ENCODE measurements around the gene EBLN1.

EBLN1 gene

GRCh38 chr10:22193945-22194344, 23.9 kb downstream of the EBLN1 start:
- no peak overlapping the region for H3K27ac ChIP-seq
- no peak for TF ChIP-seq CTCF (conservative IDR thresholded peaks at IDR 0.05)
- TF ChIP-seq ZFX (IDR thresholded peaks at IDR 0.05) = no peak

- H3K27ac ChIP-seq = no peak overlapping the region
- TF ChIP-seq CTCF (conservative IDR thresholded peaks at IDR 0.05) (no peak), ZFX (IDR thresholded peaks at IDR 0.05) (no peak)
These were observed 32.2 kb downstream of the EBLN1 start for GRCh38 chr10:22185586-22185985.

GRCh38 chr10:22183771-22184461, 33.9 kb downstream of the EBLN1 start:
- peak overlapping the region; percentile 72 for H3K27ac ChIP-seq
- no peak for TF ChIP-seq CTCF (conservative IDR thresholded peaks at IDR 0.05)
- TF ChIP-seq ZFX (IDR thresholded peaks at IDR 0.05) = no peak

GRCh38 chr10:22180724-22181123, 37.1 kb downstream of the EBLN1 start:
- no peak overlapping the region for H3K27ac ChIP-seq
- TF ChIP-seq CTCF (conservative IDR thresholded peaks at IDR 0.05) (no peak), ZFX (IDR thresholded peaks at IDR 0.05) (no peak)

- H3K27ac ChIP-seq = peak overlapping the region; percentile 47
- TF ChIP-seq ZFX (IDR thresholded peaks at IDR 0.05) (no peak), CTCF (conservative IDR thresholded peaks at IDR 0.05) (no peak)
These were observed 43.4 kb downstream of the EBLN1 start for GRCh38 chr10:22174442-22174841.

- TF ChIP-seq CTCF (conservative IDR thresholded peaks at IDR 0.05) (no peak), ZFX (IDR thresholded peaks at IDR 0.05) (no peak)
- H3K27ac ChIP-seq = no peak overlapping the region
These were observed 46.7 kb downstream of the EBLN1 start for GRCh38 chr10:22171131-22171530.

- no peak overlapping the region for H3K27ac ChIP-seq
- TF ChIP-seq ZFX (IDR thresholded peaks at IDR 0.05) (no peak), CTCF (conservative IDR thresholded peaks at IDR 0.05) (no peak)
These were observed 47.2 kb downstream of the EBLN1 start for GRCh38 chr10:22170582-22170981.

All from C4-2B (cell line).